ENCODE data around the gene NOL9. TPM values are rescaled to one million over a fixed set of nuclear protein-coding genes. Genes with fewer than 3 reads are reported as not detected.

NOL9 gene
- total and polyA plus RNA-seq, 2 of the 13 experiments (the other 11 are each of a cell fraction or from before 2014, with no cell fraction given): 18.0 to 24.7 TPM

GRCh38 chr1:6582370-6582769, 28.1 kb upstream of the NOL9 start (continued):
- TF ChIP-seq SMARCC2 (IDR thresholded peaks at IDR 0.05) (no peak), ATF7-NPFF (CRISPR knock-in tag; IDR thresholded peaks at IDR 0.05; ENCODE audit: low read depth) (no peak), CHD2 (IDR thresholded peaks at IDR 0.05; ENCODE audit: low read depth, low read length) (no peak), RAD51 (IDR thresholded peaks at IDR 0.05; ENCODE audit: borderline replicate concordance) (no peak), SOX13 (IDR thresholded peaks at IDR 0.05) (peak; percentile 29; the same call in 1 of the 2 replicates), SOX13 (CRISPR knock-in tag; conservative IDR thresholded peaks at IDR 0.05 in 1 of 2, IDR thresholded peaks at IDR 0.05 in 1 of 2) (peak in 1 of 2 experiments; percentile 73; a peak in 2 of 4 replicates), ZKSCAN8 (CRISPR knock-in tag; IDR thresholded peaks at IDR 0.05; ENCODE audit: borderline replicate concordance) (no peak), FOXO1 (CRISPR knock-in tag; IDR thresholded peaks at IDR 0.05) (peak; percentile 97), REPIN1 (CRISPR knock-in tag; IDR thresholded peaks at IDR 0.05; ENCODE audit: borderline replicate concordance, low read depth) (no peak; the same call in 1 of the 2 replicates), ZBTB7B (CRISPR knock-in tag; IDR thresholded peaks at IDR 0.05) (peak; percentile 55; the same call in 1 of the 2 replicates), U2AF2 (IDR thresholded peaks at IDR 0.05; ENCODE audit: low read depth, low read length) (no peak), KDM4B (CRISPR knock-in tag; IDR thresholded peaks at IDR 0.05) (no peak), ZNF580 (CRISPR knock-in tag; IDR thresholded peaks at IDR 0.05; ENCODE audit: borderline replicate concordance, low read depth) (peak; percentile 62; the same call in 1 of the 2 replicates), MIER3 (CRISPR knock-in tag; IDR thresholded peaks at IDR 0.05; ENCODE audit: borderline replicate concordance) (peak; percentile 55; the same call in 1 of the 2 replicates), HNRNPK (IDR thresholded peaks at IDR 0.05; ENCODE audit: low read depth, low read length, poor library complexity, severe bottlenecking) (no peak), MYC (CRISPR knock-in tag; IDR thresholded peaks at IDR 0.05; ENCODE audit: borderline replicate concordance) (no peak; the same call in 1 of the 2 replicates), YEATS2 (CRISPR knock-in tag; IDR thresholded peaks at IDR 0.05; ENCODE audit: borderline replicate concordance) (peak; percentile 59; the same call in 1 of the 2 replicates), STAG1 (CRISPR knock-in tag; IDR thresholded peaks at IDR 0.05) (0 out of 2 replicates have a peak, but pooled peaks have one; percentile 13), ZNF510 (CRISPR knock-in tag; IDR thresholded peaks at IDR 0.05; ENCODE audit: low read depth) (no peak), CBX5 (CRISPR knock-in tag; IDR thresholded peaks at IDR 0.05; ENCODE audit: borderline replicate concordance) (no peak), ZNF263 (CRISPR knock-in tag; IDR thresholded peaks at IDR 0.05) (no peak), TOE1 (CRISPR knock-in tag; IDR thresholded peaks at IDR 0.05) (no peak), GPN1 (CRISPR knock-in tag; IDR thresholded peaks at IDR 0.05; ENCODE audit: borderline replicate concordance) (no peak), RFX3 (CRISPR knock-in tag; IDR thresholded peaks at IDR 0.05) (0 out of 2 replicates have a peak, but pooled peaks have one; percentile 20)
- TF ChIP-seq, protein P1, sequence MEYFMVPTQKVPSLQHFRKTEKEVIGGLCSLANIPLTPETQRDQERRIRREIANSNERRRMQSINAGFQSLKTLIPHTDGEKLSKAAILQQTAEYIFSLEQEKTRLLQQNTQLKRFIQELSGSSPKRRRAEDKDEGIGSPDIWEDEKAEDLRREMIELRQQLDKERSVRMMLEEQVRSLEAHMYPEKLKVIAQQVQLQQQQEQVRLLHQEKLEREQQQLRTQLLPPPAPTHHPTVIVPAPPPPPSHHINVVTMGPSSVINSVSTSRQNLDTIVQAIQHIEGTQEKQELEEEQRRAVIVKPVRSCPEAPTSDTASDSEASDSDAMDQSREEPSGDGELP (IDR thresholded peaks at IDR 0.05; ENCODE audit: borderline replicate concordance, low read depth): peak; percentile 100
- TF ChIP-seq, protein P2, sequence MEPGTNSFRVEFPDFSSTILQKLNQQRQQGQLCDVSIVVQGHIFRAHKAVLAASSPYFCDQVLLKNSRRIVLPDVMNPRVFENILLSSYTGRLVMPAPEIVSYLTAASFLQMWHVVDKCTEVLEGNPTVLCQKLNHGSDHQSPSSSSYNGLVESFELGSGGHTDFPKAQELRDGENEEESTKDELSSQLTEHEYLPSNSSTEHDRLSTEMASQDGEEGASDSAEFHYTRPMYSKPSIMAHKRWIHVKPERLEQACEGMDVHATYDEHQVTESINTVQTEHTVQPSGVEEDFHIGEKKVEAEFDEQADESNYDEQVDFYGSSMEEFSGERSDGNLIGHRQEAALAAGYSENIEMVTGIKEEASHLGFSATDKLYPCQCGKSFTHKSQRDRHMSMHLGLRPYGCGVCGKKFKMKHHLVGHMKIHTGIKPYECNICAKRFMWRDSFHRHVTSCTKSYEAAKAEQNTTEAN (CRISPR knock-in tag; conservative IDR thresholded peaks at IDR 0.05): no peak
- TF ChIP-seq, protein P3, sequence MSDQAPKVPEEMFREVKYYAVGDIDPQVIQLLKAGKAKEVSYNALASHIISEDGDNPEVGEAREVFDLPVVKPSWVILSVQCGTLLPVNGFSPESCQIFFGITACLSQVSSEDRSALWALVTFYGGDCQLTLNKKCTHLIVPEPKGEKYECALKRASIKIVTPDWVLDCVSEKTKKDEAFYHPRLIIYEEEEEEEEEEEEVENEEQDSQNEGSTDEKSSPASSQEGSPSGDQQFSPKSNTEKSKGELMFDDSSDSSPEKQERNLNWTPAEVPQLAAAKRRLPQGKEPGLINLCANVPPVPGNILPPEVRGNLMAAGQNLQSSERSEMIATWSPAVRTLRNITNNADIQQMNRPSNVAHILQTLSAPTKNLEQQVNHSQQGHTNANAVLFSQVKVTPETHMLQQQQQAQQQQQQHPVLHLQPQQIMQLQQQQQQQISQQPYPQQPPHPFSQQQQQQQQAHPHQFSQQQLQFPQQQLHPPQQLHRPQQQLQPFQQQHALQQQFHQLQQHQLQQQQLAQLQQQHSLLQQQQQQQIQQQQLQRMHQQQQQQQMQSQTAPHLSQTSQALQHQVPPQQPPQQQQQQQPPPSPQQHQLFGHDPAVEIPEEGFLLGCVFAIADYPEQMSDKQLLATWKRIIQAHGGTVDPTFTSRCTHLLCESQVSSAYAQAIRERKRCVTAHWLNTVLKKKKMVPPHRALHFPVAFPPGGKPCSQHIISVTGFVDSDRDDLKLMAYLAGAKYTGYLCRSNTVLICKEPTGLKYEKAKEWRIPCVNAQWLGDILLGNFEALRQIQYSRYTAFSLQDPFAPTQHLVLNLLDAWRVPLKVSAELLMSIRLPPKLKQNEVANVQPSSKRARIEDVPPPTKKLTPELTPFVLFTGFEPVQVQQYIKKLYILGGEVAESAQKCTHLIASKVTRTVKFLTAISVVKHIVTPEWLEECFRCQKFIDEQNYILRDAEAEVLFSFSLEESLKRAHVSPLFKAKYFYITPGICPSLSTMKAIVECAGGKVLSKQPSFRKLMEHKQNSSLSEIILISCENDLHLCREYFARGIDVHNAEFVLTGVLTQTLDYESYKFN (CRISPR knock-in tag; conservative IDR thresholded peaks at IDR 0.05): peak; percentile 94
